Testis (tissue), 3 donors: Measurements from ENCODE around the gene CPD. TPM values are rescaled to one million over a fixed set of nuclear protein-coding genes. Genes with fewer than 3 reads are reported as not detected.

Experiments used
- DNase-seq: peaks from one replicate; pipeline ENCODE4 v3.0.0-alpha.2; 2019
- H3K27ac ChIP-seq, 2 donors: fragments of 200-600 bp; sonication (generic); one replicate each; pipeline ENCODE4 v1.5.1; 2019
- H3K27me3 ChIP-seq: fragments of 200-600 bp; sonication (generic); one replicate; pipeline ENCODE4 v1.5.1; 2019
- H3K36me3 ChIP-seq: fragments of 200-600 bp; sonication (generic); one replicate; pipeline ENCODE4 v1.5.1; 2017; ENCODE audit warnings: low read depth; ENCODE audit errors: missing control alignments
- H3K4me1 ChIP-seq: fragments of 200-600 bp; sonication (generic); one replicate; pipeline ENCODE4 v1.5.1; 2019
- H3K4me3 ChIP-seq, 2 donors: fragments of 200-600 bp; sonication (generic); one replicate each; pipeline ENCODE4 v1.5.1; 2017 to 2019
- H3K9me3 ChIP-seq: fragments of 200-600 bp; sonication (generic); one replicate; pipeline ENCODE4 v1.5.1; 2017
- CTCF ChIP-seq, 3 experiments: fragments of 450-650 bp in 2 of 3; fragments of 200-600 bp in 1 of 3; sonication (generic) in 1 of 3; IDR thresholded peaks; one replicate each; pipeline ENCODE4 v1.5.1; 2016 to 2019; ENCODE audit warnings: antibody characterized with exemption in 3 of 3, mild to moderate bottlenecking in 2 of 3, moderate library complexity in 1 of 3
- POLR2A ChIP-seq: fragments of 450-650 bp; IDR thresholded peaks from one replicate; pipeline ENCODE4 v1.6.1; 2017; ENCODE audit warnings: antibody characterized with exemption, mild to moderate bottlenecking, moderate library complexity
- WGBS, 2 donors: methylation state at CpG; one replicate each; pipeline ENCODE4 v1.1.5; 2018; 5-methylcytosine and 5-hydroxymethylcytosine counted together
- intact Hi-C: fragments of 100-400 bp; cut with DNase I; formaldehyde crosslinking; loops from one replicate; pipeline ENCODE4 v1.15.1; 2023; ENCODE audit warnings: low total_unique reads
- polyA plus RNA-seq: library from polyadenylated mRNA; stranded (reverse); fragments of 350-450 nt; fragmentation: Illumina TruSeq; extraction: RNeasy Lipid Tissue Mini Kit (QIAGEN cat#74804); gene quantifications from one replicate; pipeline ENCODE4 v1.2.3, GENCODE V29; 2014; ENCODE audit warnings: low read depth, low replicate concordance; ENCODE audit not compliant: insufficient read depth
- total RNA-seq, 2 donors: library from RNA; depleted of rRNA; stranded (reverse); fragments of >200 nt; gene quantifications; one replicate each; pipeline ENCODE4 v1.2.3, GENCODE V29; 2016

Gene CPD
- total and polyA plus RNA-seq, 3 donors from 2014 or later: 108 to 194 (median 134) TPM

GRCh38 chr17:30424471-30424870 is 45.7 kb downstream of the CPD start:
- Histone ChIP-seq H3K36me3 (no peaks in the 10 kb centered on the region), H3K27me3 (no peaks in the 10 kb centered on the region)
- intact Hi-C loops: no loop called here

GRCh38 chr17:30426292-30426691 is 47.6 kb downstream of the CPD start:
- H3K9me3 ChIP-seq: no peaks in the 10 kb centered on the region
- intact Hi-C loops: no loop called here
- no peaks in the 10 kb centered on the region for H3K36me3 ChIP-seq
- TF ChIP-seq CTCF (IDR thresholded peaks at IDR 0.05) (no peak), POLR2A (no peak)
- H3K4me1 ChIP-seq: no peaks in the 10 kb centered on the region
- H3K27ac ChIP-seq: no peak overlapping the region
- H3K27me3 ChIP-seq: no peaks in the 10 kb centered on the region
- H3K4me3 ChIP-seq: no peak overlapping the region
- 94 to 100% methylated on average over 2 of the region's 2 CpGs for WGBS, 2 donors
- DNase-seq: no peak

More at GRCh38 chr17:30424471-30424870, 45.7 kb downstream of the CPD start:
- TF ChIP-seq CTCF (IDR thresholded peaks at IDR 0.05): no peak
- WGBS, 2 donors: 96 to 97% methylated on average over 2 of the region's 2 CpGs
- DNase-seq: no peak
- H3K4me1 ChIP-seq: no peaks in the 10 kb centered on the region
- H3K27ac ChIP-seq: no peak overlapping the region
- no peak overlapping the region for H3K4me3 ChIP-seq
- H3K9me3 ChIP-seq: no peaks in the 10 kb centered on the region

- Histone ChIP-seq H3K27ac (no peak overlapping the region), H3K27me3 (no peaks in the 10 kb centered on the region), H3K9me3 (no peaks in the 10 kb centered on the region), H3K4me3 (no peak overlapping the region), H3K36me3 (no peaks in the 10 kb centered on the region), H3K4me1 (no peaks in the 10 kb centered on the region)
- WGBS, 2 donors: 93 to 100% methylated on average over 1 of the region's 1 CpG
- intact Hi-C loops: no loop called here
- no peak for DNase-seq
- TF ChIP-seq CTCF (IDR thresholded peaks at IDR 0.05) (no peak), POLR2A (no peak)
These were observed 48.9 kb downstream of the CPD start for GRCh38 chr17:30427611-30428010.

- intact Hi-C loops: no loop called here
These were observed 50.4 kb downstream of the CPD start for GRCh38 chr17:30429155-30429554.

More at GRCh38 chr17:30429155-30429554, 50.4 kb downstream of the CPD start:
- Histone ChIP-seq H3K9me3 (no peaks in the 10 kb centered on the region), H3K36me3 (no peaks in the 10 kb centered on the region), H3K4me1 (no peaks in the 10 kb centered on the region), H3K27me3 (no peaks in the 10 kb centered on the region), H3K4me3 (no peak overlapping the region), H3K27ac (no peak overlapping the region)
- DNase-seq: no peak
- TF ChIP-seq CTCF (IDR thresholded peaks at IDR 0.05) (no peak), POLR2A (no peak)
- WGBS, 2 donors: 64 to 77% methylated on average over 1 of the region's 1 CpG
